Measurements from ENCODE around the gene HSH2D.
"Not testable (repeated sequence)": the region's sequence is repeated elsewhere in the genome, so short reads cannot be mapped to it uniquely, and the experiment has no call there.

The HSH2D gene

GRCh38 chr19:16119075-16119857, 24.2 kb upstream of the HSH2D start:
- DNase-seq (ENCODE audit: low spot score): not testable (repeated sequence)

DNA sequence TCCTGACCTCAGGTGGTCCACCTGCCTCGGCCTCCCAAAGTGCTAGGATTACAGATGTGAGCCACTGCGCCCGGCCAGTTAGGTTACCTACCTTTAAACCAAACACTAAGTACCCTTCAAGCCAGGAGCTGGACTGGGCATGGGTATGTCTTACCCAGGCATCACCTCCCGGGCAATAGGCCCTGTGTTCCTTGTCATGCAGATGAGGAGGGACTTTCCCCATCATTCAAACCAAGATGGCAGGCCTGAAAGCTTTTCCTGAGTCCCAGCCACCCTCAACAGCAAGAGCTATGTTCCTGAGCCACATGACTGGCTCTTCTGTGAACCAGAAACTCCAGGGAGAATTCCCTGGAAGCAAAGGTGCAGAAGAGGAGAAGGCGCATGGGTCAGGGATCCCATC, 22.3 kb upstream of the HSH2D start:
- no peak for DNase-seq (ENCODE audit: low spot score)

DNA sequence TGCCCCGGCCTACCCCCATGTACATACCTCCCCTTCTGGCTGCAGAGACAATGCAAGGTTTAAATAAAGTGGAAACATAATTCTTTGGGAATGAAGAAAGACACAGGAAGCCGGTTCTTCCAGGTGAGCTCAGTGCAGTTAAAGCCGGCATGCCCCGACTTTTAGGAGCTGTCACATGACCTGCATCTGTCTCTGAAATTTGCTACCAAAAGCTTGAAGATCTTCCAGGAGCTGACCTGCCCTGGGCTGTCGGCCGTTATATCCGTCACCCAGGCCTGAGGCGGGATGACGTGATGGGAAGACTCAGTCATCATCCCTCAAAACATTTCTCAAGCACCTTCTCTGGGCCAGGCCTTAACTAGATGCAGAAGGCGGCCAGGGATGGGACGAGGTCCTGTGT, 21.5 kb upstream of the HSH2D start:
- DNase-seq (ENCODE audit: low spot score): no peak

GRCh38 chr19:16124953-16125352, 18.5 kb upstream of the HSH2D start:
- no peak for DNase-seq (ENCODE audit: low spot score)

- DNase-seq (ENCODE audit: low spot score): no peak
These were observed 17.6 kb upstream of the HSH2D start for GRCh38 chr19:16125737-16126495.

- DNase-seq (ENCODE audit: low spot score): no peak
These were observed 16.4 kb upstream of the HSH2D start for GRCh38 chr19:16127080-16127479.

GRCh38 chr19:16127776-16128371, 15.6 kb upstream of the HSH2D start:
- DNase-seq (ENCODE audit: low spot score): no peak

DNA sequence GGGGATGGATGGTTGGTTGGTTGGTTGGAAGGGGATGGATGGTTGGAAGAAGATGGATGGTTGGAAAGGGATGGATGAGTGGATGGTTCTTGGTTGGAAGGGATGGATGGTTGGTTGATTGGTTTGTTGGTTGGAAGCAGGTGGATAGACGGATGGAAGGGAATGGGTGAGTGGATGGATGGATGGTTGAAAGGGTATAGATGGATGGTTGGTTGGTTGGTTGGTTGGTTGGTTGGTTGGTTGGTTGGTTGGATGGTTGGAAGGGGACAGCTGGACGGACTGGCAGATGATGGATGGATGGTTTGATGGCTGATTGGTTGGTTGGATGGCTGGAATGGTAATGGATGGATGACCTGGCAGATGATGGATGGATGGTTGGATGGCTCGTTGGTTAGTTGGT, 11.8 kb upstream of the HSH2D start:
- DNase-seq (ENCODE audit: low spot score): no peak

DNA sequence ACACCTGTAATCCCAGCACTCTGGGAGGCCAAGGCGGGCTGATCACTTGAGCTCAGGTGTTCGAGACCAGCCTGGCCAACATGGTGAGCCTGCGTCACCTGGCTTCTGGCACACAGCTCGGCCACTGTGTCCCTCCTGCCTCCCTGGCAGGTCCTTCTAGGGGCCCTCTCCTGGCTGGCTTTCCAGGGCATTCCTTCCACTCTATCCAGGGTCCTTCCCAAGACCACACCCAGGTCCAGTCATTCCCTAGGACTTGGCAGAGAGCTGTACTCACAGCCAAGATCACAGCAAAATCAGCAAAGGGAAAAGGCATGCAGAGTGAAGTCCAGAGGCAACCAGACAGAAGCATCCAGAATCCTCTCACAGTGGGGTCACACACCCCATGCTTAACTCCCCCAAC, 9.7 kb upstream of the HSH2D start:
- no peak for DNase-seq (ENCODE audit: low spot score)

- no peak for DNase-seq (ENCODE audit: low spot score)
These were observed 9.0 kb upstream of the HSH2D start for GRCh38 chr19:16134510-16134909.

DNA sequence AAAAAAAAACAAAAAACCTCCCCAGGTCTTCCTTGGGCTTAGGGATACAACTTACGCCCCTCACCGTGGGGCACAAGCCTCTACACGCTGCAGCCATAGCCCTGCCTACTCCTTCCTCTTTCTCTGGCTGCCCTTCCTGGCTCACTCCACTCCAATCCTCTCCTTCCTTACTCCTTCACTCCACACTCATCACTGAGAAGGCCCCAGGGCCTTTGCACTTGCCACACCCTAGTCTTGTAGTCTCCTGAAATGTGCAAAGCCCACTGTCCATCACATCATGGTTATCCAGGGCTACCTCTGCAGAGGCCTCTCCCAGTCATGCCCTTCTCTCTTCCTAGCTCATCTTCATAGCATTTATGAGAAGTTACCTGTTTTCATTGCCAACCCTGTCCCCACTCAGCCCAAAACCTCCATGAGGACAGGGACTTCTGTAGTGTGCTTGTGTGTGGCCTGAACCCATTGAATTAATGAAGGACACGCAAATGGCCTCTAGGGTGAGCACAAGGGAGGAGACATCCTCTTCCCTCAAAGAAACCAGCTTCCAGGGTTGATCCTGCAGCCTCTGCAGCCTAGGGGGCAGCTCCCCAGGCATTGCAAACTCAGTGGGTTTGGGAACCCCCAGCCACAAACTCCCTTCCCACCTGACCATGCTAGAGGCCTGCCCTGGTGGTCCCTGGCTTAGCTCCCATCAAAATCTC, 7.9 kb upstream of the HSH2D start:
- DNase-seq (ENCODE audit: low spot score): no peak

- no peak for DNase-seq (ENCODE audit: low spot score)
These were observed 7.1 kb upstream of the HSH2D start for GRCh38 chr19:16136185-16136999.

DNA sequence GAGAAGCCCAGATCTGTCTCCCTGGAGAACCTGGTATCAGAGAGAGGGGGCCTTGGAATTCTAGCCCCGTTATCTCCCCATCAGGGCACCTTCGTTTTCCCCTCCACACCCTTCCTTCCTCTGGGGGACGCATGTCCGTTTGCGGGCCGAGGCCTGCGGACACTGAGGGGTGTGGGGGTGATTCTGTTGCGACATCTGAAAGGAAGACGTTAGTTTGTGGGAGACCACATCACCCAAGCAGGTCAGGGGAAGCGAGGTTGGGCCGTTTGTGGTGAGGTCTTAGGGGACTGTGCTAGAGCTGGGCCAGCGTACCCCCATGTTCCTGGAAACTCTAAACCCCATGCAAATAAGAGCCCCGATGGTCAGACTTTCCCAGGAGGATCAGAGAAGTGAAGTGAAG, 3.7 kb upstream of the HSH2D start:
- no peak for DNase-seq (ENCODE audit: low spot score)

DNA sequence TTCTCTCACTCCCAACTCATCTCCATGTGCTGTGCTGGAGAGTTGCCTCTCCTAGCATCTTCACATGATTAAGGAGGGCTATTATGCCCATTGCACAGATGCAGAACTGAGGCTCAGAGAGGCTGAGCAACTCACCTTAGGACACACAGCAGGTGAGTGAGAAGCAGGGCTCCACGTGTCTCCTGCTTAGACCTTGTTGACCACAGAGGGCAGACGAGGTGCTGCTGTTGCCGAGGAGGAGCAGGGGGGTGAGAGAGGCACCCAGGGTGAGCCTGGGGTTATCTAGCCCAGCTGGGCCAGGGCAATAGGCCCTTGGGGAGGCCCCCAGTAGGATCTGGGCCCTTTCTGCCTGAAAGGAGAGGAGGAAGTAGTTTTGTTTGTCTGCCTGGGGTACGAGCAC, 2.4 kb upstream of the HSH2D start:
- DNase-seq (ENCODE audit: low spot score): no peak

DNA sequence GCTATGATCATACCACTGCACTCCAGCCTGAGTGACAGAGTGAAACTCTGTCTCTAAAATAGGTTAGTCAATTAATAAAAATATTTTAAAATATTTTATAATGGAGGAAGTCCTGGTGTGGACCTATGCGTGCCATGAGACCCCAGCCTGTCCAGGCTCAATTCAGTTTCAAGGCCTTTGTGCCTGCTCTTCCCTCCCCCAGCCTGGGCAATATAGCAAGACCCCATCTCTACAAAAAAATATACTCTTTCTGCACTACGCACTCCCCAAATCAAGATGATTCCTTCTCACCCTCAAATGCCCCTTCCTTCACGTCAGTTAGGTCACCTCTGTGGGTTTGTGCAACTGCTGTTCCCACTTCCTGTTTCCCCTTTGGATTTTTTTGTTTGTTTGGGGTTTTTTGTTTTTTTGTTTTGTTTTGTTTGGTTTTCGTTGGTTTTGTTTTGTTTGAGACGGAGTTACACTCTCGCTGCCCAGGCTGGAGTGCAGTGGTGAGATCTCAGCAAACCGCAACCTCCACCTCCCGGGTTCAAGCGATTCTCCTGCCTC, 1.4 kb upstream of the HSH2D start:
- no peak for DNase-seq (ENCODE audit: low spot score)

GRCh38 chr19:16144216-16144581, 714 bp downstream of the HSH2D start:
- no peak for DNase-seq (ENCODE audit: low spot score)

- DNase-seq (ENCODE audit: low spot score): no peak
These were observed 2.6 kb downstream of the HSH2D start for GRCh38 chr19:16146112-16146511.

DNA sequence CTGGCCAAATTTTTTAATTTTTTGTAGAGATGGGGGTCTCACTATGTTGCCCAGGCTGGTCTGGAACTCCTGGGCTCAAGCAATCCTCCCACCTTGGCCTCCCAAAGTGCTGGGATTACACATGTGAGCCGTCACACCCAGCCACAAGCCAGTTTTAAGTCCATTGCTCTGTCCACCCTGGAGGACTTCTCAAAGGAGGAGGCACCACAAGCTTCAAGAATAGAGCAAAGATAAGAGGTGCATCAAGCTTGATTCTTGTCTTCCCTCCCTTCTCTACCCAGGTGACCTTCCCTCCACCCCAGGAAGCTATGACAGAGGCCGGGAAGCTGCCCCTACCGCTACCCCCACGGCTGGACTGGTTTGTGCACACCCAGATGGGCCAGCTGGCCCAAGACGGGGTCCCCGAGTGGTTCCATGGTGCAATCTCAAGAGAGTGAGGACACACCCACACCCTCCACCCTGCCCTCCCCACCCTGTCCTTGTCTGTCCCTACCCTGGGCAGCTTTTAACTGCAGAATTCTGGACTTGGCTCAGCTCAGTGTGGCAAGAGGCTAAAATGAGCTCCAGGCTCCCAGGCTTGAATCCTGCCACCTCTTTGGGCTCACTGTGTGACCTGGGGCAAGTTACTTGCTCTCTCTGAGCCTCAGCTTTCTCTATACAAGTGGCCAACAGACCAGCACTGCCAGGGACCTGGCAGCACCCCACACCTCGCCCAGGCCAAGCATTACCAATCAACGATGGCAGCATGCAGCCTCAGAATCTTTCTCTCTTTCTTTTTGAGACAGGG, 5.2 kb downstream of the HSH2D start:
- DNase-seq (ENCODE audit: low spot score): no peak

DNA sequence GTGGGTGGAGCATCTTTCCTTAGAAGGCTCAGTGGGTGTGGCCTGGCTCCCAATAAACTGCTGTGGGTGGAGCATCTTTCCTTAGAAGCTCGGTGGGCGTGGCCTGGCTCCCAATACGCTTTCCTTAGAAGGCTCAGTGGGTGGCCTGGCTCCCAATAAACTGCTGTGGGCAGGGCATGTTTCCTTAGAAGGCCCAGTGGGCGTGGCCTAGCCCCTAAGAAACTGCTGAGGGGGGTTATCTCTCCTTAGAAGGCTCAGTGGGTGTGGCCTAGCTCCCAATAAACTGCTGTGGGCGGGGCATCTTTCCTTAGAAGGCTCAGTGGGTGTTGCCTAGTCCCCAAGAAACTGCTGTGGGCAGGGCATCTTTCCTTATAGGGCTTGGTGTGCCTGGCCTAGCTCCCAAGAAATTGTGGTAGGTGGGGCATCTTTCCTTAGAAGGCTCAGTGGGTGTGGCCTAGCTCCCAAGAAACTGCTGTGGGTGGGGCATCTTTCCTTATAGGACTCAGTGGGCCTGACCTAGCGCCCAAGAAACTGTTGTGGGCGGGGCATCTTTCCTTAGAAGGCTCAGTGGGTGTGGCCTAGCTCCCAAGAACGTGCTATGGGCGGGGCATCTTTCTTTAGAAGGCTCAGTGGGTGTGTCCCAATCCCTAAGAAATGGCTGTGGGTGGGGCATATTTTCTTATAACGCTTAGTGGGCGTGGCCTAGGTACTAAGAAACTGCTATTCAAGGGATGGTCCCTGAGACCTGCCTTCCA, 10.3 kb downstream of the HSH2D start:
- no peak for DNase-seq (ENCODE audit: low spot score)

GRCh38 chr19:16154557-16154956, 11.1 kb downstream of the HSH2D start:
- no peak for DNase-seq (ENCODE audit: low spot score)

Data from kidney tubule cell (primary cell).